HepG2 (cell line): ENCODE results near the gene ANKRD37. TPM values are rescaled to one million over a fixed set of nuclear protein-coding genes. Genes with fewer than 3 reads are reported as not detected.

Experiments
- ARID2 ChIP-seq: sonication (generic); formaldehyde crosslinking; IDR thresholded peaks from 2 replicates; pipeline ENCODE4 v1.8.1; 2022; ENCODE audit warnings: mild to moderate bottlenecking, missing genetic modification reagents, borderline replicate concordance
- ARNT2 ChIP-seq: sonication (generic); formaldehyde crosslinking; IDR thresholded peaks from 2 replicates; pipeline ENCODE4 v1.8.0; 2022; ENCODE audit warnings: mild to moderate bottlenecking, low read depth, missing genetic modification reagents, moderate library complexity
- ATF1 ChIP-seq: IDR thresholded peaks from 2 replicates; pipeline ENCODE4 v1.6.1; 2016; ENCODE audit warnings: mild to moderate bottlenecking, control low read depth
- BORCS8-MEF2B ChIP-seq: sonication (generic); formaldehyde crosslinking; IDR thresholded peaks from 2 replicates; pipeline ENCODE4 v1.8.0; 2022; ENCODE audit warnings: mild to moderate bottlenecking, missing genetic modification reagents
- CREBL2 ChIP-seq: sonication (generic); formaldehyde crosslinking; IDR thresholded peaks from 2 replicates; pipeline ENCODE4 v1.8.1; 2023; ENCODE audit warnings: missing genetic modification reagents, mild to moderate bottlenecking, borderline replicate concordance
- EED ChIP-seq: sonication (generic); formaldehyde crosslinking; IDR thresholded peaks from 2 replicates; pipeline ENCODE4 v1.5.0; 2020; ENCODE audit warnings: mild to moderate bottlenecking, missing genetic modification reagents
- ELF1 ChIP-seq: sonication (generic); formaldehyde crosslinking; IDR thresholded peaks from 2 replicates; pipeline ENCODE4 v1.4.0; 2020; ENCODE audit warnings: missing genetic modification reagents
- FOXP1 ChIP-seq, 2 experiments: fragments of 450-650 bp in 1 of 2; IDR thresholded peaks; 2 replicates each; pipeline ENCODE4 v1.6.1; 2017 to 2018; ENCODE audit warnings: antibody characterized with exemption in 1 of 2
- GATAD1 ChIP-seq: IDR thresholded peaks from 2 replicates; pipeline ENCODE4 v1.6.1; 2016; ENCODE audit warnings: missing genetic modification reagents, missing compliant biosample characterization
- HOXD1 ChIP-seq: sonication (generic); formaldehyde crosslinking; IDR thresholded peaks from 2 replicates; pipeline ENCODE4 v1.5.0; 2020; ENCODE audit warnings: missing genetic modification reagents
- KDM2A ChIP-seq: sonication (generic); formaldehyde crosslinking; IDR thresholded peaks from 2 replicates; pipeline ENCODE4 v1.4.0; 2020; ENCODE audit warnings: low read depth, missing genetic modification reagents, borderline replicate concordance
- KDM4B ChIP-seq: sonication (generic); formaldehyde crosslinking; IDR thresholded peaks from 2 replicates; pipeline ENCODE4 v1.4.0; 2020; ENCODE audit warnings: missing genetic modification reagents
- MEIS2 ChIP-seq: sonication (generic); formaldehyde crosslinking; IDR thresholded peaks from 2 replicates; pipeline ENCODE4 v1.9.0; 2021; ENCODE audit warnings: mild to moderate bottlenecking, missing genetic modification reagents
- ONECUT2 ChIP-seq: sonication (generic); formaldehyde crosslinking; IDR thresholded peaks from 2 replicates; pipeline ENCODE4 v1.4.0; 2020; ENCODE audit warnings: missing genetic modification reagents
- POGZ ChIP-seq: sonication (generic); formaldehyde crosslinking; IDR thresholded peaks from 2 replicates; pipeline ENCODE4 v1.4.0; 2020; ENCODE audit warnings: mild to moderate bottlenecking, missing genetic modification reagents
- SIX1 ChIP-seq: sonication (generic); formaldehyde crosslinking; IDR thresholded peaks from 2 replicates; pipeline ENCODE4 v1.4.0; 2020; ENCODE audit warnings: missing genetic modification reagents, borderline replicate concordance
- SIX4 ChIP-seq: sonication (generic); formaldehyde crosslinking; IDR thresholded peaks from 2 replicates; pipeline ENCODE4 v1.4.0; 2020; ENCODE audit warnings: missing genetic modification reagents
- SP1 ChIP-seq, 2 experiments: fragments of 450-650 bp in 1 of 2; sonication (generic) in 1 of 2; formaldehyde crosslinking in 1 of 2; IDR thresholded peaks; 2 replicates each; pipeline versions ENCODE4 v1.4.0 to v1.6.1; 2016 to 2020; ENCODE audit warnings: missing genetic modification reagents in 1 of 2
- ZFYVE20 ChIP-seq: sonication (generic); formaldehyde crosslinking; IDR thresholded peaks from 2 replicates; pipeline ENCODE4 v1.8.0; 2023; ENCODE audit warnings: low read depth, mild to moderate bottlenecking, moderate library complexity, missing genetic modification reagents, borderline replicate concordance
- ZNF20 ChIP-seq: sonication (generic); formaldehyde crosslinking; IDR thresholded peaks from 2 replicates; pipeline ENCODE4 v1.4.0; 2020; ENCODE audit warnings: mild to moderate bottlenecking, moderate library complexity, missing genetic modification reagents
- ZNF230 ChIP-seq: sonication (generic); formaldehyde crosslinking; IDR thresholded peaks from 2 replicates; pipeline ENCODE4 v1.4.0; 2020; ENCODE audit warnings: mild to moderate bottlenecking, missing genetic modification reagents
- ZNF292 ChIP-seq: sonication (generic); formaldehyde crosslinking; IDR thresholded peaks from 2 replicates; pipeline ENCODE4 v1.8.1; 2022; ENCODE audit warnings: mild to moderate bottlenecking, low read depth, missing genetic modification reagents, borderline replicate concordance
- ZNF430 ChIP-seq: sonication (generic); formaldehyde crosslinking; IDR thresholded peaks from 2 replicates; pipeline ENCODE4 v1.9.0; 2021; ENCODE audit warnings: mild to moderate bottlenecking, missing genetic modification reagents
- ZNF550 ChIP-seq: sonication (generic); formaldehyde crosslinking; IDR thresholded peaks from 2 replicates; pipeline ENCODE4 v1.4.0; 2020; ENCODE audit warnings: mild to moderate bottlenecking, missing genetic modification reagents, borderline replicate concordance
- ZNF552 ChIP-seq: sonication (generic); formaldehyde crosslinking; IDR thresholded peaks from 2 replicates; pipeline ENCODE4 v1.9.0; 2022; ENCODE audit warnings: missing genetic modification reagents, mild to moderate bottlenecking, borderline replicate concordance
- polyA plus RNA-seq, 8 experiments: library from polyadenylated mRNA; depleted of rRNA in 3 of 8; stranded (reverse) in 7 of 8; unstranded in 1 of 8; fragments of >200 nt; fragmentation: Illumina TruSeq in 4 of 8; extraction: Trizol in 4 of 8; gene quantifications; 2 replicates each; pipeline versions ENCODE4 v1.2.1 to v1.2.3, GENCODE V29; 2011 to 2016; ENCODE audit warnings: low read depth in 4 of 8, missing spikeins in 1 of 8, mixed read lengths in 1 of 8; ENCODE audit not compliant: insufficient read depth in 1 of 8
- total RNA-seq, 5 experiments: library from RNA; depleted of rRNA; stranded (reverse); fragments of >200 nt; fragmentation: Illumina TruSeq; extraction: Trizol; gene quantifications; 2 replicates each; pipeline ENCODE4 v1.2.3, GENCODE V29; 2016; ENCODE audit warnings: low read depth in 1 of 5
- TF ChIP-seq, protein P1 (sequence below): sonication (generic); formaldehyde crosslinking; IDR thresholded peaks from 2 replicates; pipeline ENCODE4 v1.5.0; 2020; ENCODE audit warnings: mild to moderate bottlenecking, missing genetic modification reagents
- TF ChIP-seq, protein P2 (sequence below): sonication (generic); formaldehyde crosslinking; conservative IDR thresholded peaks from 2 replicates; pipeline ENCODE4 v1.4.0; 2020; ENCODE audit warnings: missing genetic modification reagents

ANKRD37 gene
- total and polyA plus RNA-seq, 2 of the 13 experiments (the other 11 are each of a cell fraction or from before 2014, with no cell fraction given), result 2.2 to 51.4 TPM

- TF ChIP-seq, protein P1, sequence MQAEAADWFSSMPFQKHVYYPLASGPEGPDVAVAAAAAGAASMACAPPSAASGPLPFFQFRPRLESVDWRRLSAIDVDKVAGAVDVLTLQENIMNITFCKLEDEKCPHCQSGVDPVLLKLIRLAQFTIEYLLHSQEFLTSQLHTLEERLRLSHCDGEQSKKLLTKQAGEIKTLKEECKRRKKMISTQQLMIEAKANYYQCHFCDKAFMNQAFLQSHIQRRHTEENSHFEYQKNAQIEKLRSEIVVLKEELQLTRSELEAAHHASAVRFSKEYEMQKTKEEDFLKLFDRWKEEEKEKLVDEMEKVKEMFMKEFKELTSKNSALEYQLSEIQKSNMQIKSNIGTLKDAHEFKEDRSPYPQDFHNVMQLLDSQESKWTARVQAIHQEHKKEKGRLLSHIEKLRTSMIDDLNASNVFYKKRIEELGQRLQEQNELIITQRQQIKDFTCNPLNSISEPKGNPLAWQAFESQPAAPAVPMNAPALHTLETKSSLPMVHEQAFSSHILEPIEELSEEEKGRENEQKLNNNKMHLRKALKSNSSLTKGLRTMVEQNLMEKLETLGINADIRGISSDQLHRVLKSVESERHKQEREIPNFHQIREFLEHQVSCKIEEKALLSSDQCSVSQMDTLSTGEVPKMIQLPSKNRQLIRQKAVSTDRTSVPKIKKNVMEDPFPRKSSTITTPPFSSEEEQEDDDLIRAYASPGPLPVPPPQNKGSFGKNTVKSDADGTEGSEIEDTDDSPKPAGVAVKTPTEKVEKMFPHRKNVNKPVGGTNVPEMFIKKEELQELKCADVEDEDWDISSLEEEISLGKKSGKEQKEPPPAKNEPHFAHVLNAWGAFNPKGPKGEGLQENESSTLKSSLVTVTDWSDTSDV (CRISPR knock-in tag), result no peak; the same call in 1 of the 2 replicates
- TF ChIP-seq ARNT2 (CRISPR knock-in tag) (peak; percentile 99), ATF1 (CRISPR knock-in tag) (no peak), EED (CRISPR knock-in tag) (peak; percentile 89), ZNF230 (peak; percentile 99), ZNF20 (CRISPR knock-in tag) (no peak), SP1 (IDR thresholded peaks at IDR 0.05) (no peak), SP1 (CRISPR knock-in tag; IDR thresholded peaks at IDR 0.05) (peak; percentile 84), HOXD1 (peak; percentile 81; the same call in 1 of the 2 replicates), ZNF430 (CRISPR knock-in tag) (peak; percentile 97), ZNF552 (peak; percentile 96), FOXP1 (IDR thresholded peaks at IDR 0.05) (no peak), FOXP1 (CRISPR knock-in tag; IDR thresholded peaks at IDR 0.05) (peak; percentile 58; the same call in 1 of the 2 replicates), KDM4B (CRISPR knock-in tag) (no peak), ZNF550 (CRISPR knock-in tag) (no peak; the same call in 1 of the 2 replicates), MEIS2 (CRISPR knock-in tag) (peak; percentile 84), ZFYVE20 (peak; percentile 27; the same call in 1 of the 2 replicates), ZNF292 (CRISPR knock-in tag) (no peak; the same call in 1 of the 2 replicates), SIX1 (CRISPR knock-in tag) (no peak), ELF1 (CRISPR knock-in tag) (peak; percentile 51), ARID2 (CRISPR knock-in tag) (peak; percentile 94; the same call in 1 of the 2 replicates), SIX4 (CRISPR knock-in tag) (no peak), CREBL2 (CRISPR knock-in tag) (0 out of 2 replicates have a peak, but pooled peaks have one; percentile 74), POGZ (CRISPR knock-in tag) (peak; percentile 41; the same call in 1 of the 2 replicates), KDM2A (CRISPR knock-in tag) (peak; percentile 98), ONECUT2 (peak; percentile 27; the same call in 1 of the 2 replicates), BORCS8-MEF2B (CRISPR knock-in tag) (peak; percentile 88), GATAD1 (CRISPR knock-in tag) (peak; percentile 61)
- TF ChIP-seq, protein P2, sequence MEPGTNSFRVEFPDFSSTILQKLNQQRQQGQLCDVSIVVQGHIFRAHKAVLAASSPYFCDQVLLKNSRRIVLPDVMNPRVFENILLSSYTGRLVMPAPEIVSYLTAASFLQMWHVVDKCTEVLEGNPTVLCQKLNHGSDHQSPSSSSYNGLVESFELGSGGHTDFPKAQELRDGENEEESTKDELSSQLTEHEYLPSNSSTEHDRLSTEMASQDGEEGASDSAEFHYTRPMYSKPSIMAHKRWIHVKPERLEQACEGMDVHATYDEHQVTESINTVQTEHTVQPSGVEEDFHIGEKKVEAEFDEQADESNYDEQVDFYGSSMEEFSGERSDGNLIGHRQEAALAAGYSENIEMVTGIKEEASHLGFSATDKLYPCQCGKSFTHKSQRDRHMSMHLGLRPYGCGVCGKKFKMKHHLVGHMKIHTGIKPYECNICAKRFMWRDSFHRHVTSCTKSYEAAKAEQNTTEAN (CRISPR knock-in tag), result peak; percentile 86
Measured at GRCh38 chr4:185395956-185396723, 501 bp upstream of the ANKRD37 start (continued).
